H1 (cell line): ENCODE results near the gene RBFOX1. TPM values are rescaled to one million over a fixed set of nuclear protein-coding genes. Genes with fewer than 3 reads are reported as not detected.

Source experiments
- CTCF ChIA-PET: fragments of 300-600 bp; sonication (Branson Sonifier 250); formaldehyde crosslinking; loops from one replicate; lab custom pipeline; 2021; ENCODE audit not compliant: partially characterized antibody; lab: Charles Lee
- POLR2A ChIA-PET: fragments of 300-600 bp; sonication (Branson Sonifier 250); formaldehyde crosslinking; loops from one replicate; lab custom pipeline; 2021; ENCODE audit warnings: inconsistent platforms; ENCODE audit not compliant: partially characterized antibody; lab: Charles Lee
- DNase-seq, 2 experiments: peaks; one replicate each; pipeline versions ENCODE4 v3.0.0 to v3.0.0-alpha.2; 2010 to 2022; ENCODE audit warnings: low spot score in 2 of 2, low read depth in 1 of 2, mixed read lengths in 1 of 2
- FAIRE-seq: peaks from 2 replicates; lab custom pipeline; 2011; peaks lifted over from hg19 to GRCh38; lab: Jason Lieb, UNC
- H2AFZ ChIP-seq: 2 replicates; pipeline ENCODE4 v1.8.1; 2012; ENCODE audit warnings: low read length, inconsistent platforms
- H2AK5ac ChIP-seq: 2 replicates; pipeline ENCODE4 v1.6.1; 2013; ENCODE audit warnings: low read depth, low read length
- H2BK120ac ChIP-seq: replicated peaks from 2 replicates; pipeline ENCODE3; 2013; ENCODE audit warnings: low read depth, low read length, inconsistent platforms
- H2BK12ac ChIP-seq: 2 replicates; pipeline ENCODE4 v1.6.1; 2013; ENCODE audit warnings: low read depth, low read length
- H2BK15ac ChIP-seq: 2 replicates; pipeline ENCODE4 v1.6.1; 2013; ENCODE audit warnings: low read length
- H2BK20ac ChIP-seq: 2 replicates; pipeline ENCODE4 v1.6.1; 2013; ENCODE audit warnings: low read length
- H2BK5ac ChIP-seq: 2 replicates; pipeline ENCODE4 v1.6.1; 2013; ENCODE audit warnings: low read depth, low read length
- H3K14ac ChIP-seq: 2 replicates; pipeline ENCODE4 v1.6.1; 2013; ENCODE audit warnings: inconsistent platforms; ENCODE audit not compliant: insufficient read length
- H3K18ac ChIP-seq: 2 replicates; pipeline ENCODE4 v1.6.1; 2013; ENCODE audit warnings: low read length; ENCODE audit errors: extremely low read depth
- H3K23ac ChIP-seq: 2 replicates; pipeline ENCODE4 v1.6.1; 2013; ENCODE audit warnings: inconsistent platforms; ENCODE audit not compliant: insufficient read length
- H3K23me2 ChIP-seq: 2 replicates; pipeline ENCODE4 v1.6.1; 2013; ENCODE audit warnings: low read depth, low read length
- H3K27ac ChIP-seq: 2 replicates; pipeline ENCODE4 v1.6.1; 2011; ENCODE audit warnings: low read depth, low read length, inconsistent platforms
- H3K27me3 ChIP-seq, 4 experiments: replicated peaks in 1 of 4; 1 replicate in 1 of 4; 2 replicates in 3 of 4; pipeline versions ENCODE4 v1.6.1 to v1.8.1; 2011 to 2013; ENCODE audit warnings: low read length in 3 of 4, mild to moderate bottlenecking in 3 of 4, inconsistent platforms in 2 of 4, mixed read lengths in 2 of 4, moderate library complexity in 1 of 4; ENCODE audit not compliant: control insufficient read depth in 3 of 4, insufficient read depth in 3 of 4; ENCODE audit errors: extremely low read depth in 1 of 4
- H3K36me3 ChIP-seq, 4 experiments: 2 replicates each; pipeline versions ENCODE4 v1.6.1 to v1.8.1; 2011 to 2013; ENCODE audit warnings: mild to moderate bottlenecking in 4 of 4, low read length in 3 of 4, moderate library complexity in 2 of 4, control low read depth in 1 of 4, inconsistent platforms in 1 of 4; ENCODE audit not compliant: insufficient read depth in 4 of 4, control insufficient read depth in 2 of 4
- H3K4ac ChIP-seq: replicated peaks from 2 replicates; pipeline ENCODE3; 2013; ENCODE audit warnings: low read length, low read depth, mixed read lengths, inconsistent platforms; ENCODE audit not compliant: insufficient read length
- H3K4me1 ChIP-seq, 4 experiments: replicated peaks in 1 of 4; 1 replicate in 1 of 4; 2 replicates in 3 of 4; pipeline versions ENCODE4 v1.6.1 to v1.8.1; 2011 to 2013; ENCODE audit warnings: low read length in 3 of 4, inconsistent platforms in 2 of 4, mixed read lengths in 1 of 4; ENCODE audit not compliant: insufficient read depth in 4 of 4, control insufficient read depth in 3 of 4
- H3K4me2 ChIP-seq, 2 experiments: 2 replicates each; pipeline versions ENCODE4 v1.6.1 to v1.8.1; 2011 to 2013; ENCODE audit warnings: low read depth in 2 of 2, low read length in 2 of 2, control low read depth in 1 of 2, inconsistent platforms in 1 of 2, mild to moderate bottlenecking in 1 of 2; ENCODE audit not compliant: insufficient read depth in 1 of 2
- H3K4me3 ChIP-seq, 4 experiments: fragments of 200-600, 300-600 bp in 1 of 4; sonication (generic), shearing (Covaris generic), sonication (Bioruptor Twin) in 1 of 4; 2 replicates each; pipeline versions ENCODE4 v1.5.1 to v1.8.1; 2011 to 2016; ENCODE audit warnings: low read length in 4 of 4, low read depth in 3 of 4, control low read depth in 2 of 4, inconsistent platforms in 2 of 4, mild to moderate bottlenecking in 2 of 4, mixed read lengths in 1 of 4, moderate library complexity in 1 of 4; ENCODE audit not compliant: insufficient read depth in 2 of 4; ENCODE audit errors: extremely low read depth in 1 of 4
- H3K56ac ChIP-seq: replicated peaks from 2 replicates; pipeline ENCODE3; 2013; ENCODE audit warnings: low read depth, mild to moderate bottlenecking, mixed read lengths, low read length, inconsistent platforms; ENCODE audit not compliant: insufficient read length
- H3K79me1 ChIP-seq: 2 replicates; pipeline ENCODE4 v1.6.1; 2013; ENCODE audit warnings: low read depth, low read length, control low read depth
- H3K79me2 ChIP-seq, 2 experiments: 2 replicates each; pipeline versions ENCODE4 v1.6.1 to v1.8.1; 2012 to 2013; ENCODE audit warnings: low read length in 2 of 2, mild to moderate bottlenecking in 2 of 2, inconsistent platforms in 1 of 2; ENCODE audit not compliant: insufficient read depth in 2 of 2, control insufficient read depth in 1 of 2
- H3K9ac ChIP-seq, 4 experiments: replicated peaks in 1 of 4; 1 replicate in 1 of 4; 2 replicates in 3 of 4; pipeline versions ENCODE4 v1.6.1 to v1.8.1; 2011 to 2013; ENCODE audit warnings: low read depth in 3 of 4, low read length in 3 of 4, control low read depth in 2 of 4, mild to moderate bottlenecking in 2 of 4, moderate library complexity in 2 of 4, inconsistent platforms in 1 of 4; ENCODE audit errors: extremely low read depth in 1 of 4
- H3K9me3 ChIP-seq, 2 experiments: 2 replicates each; pipeline versions ENCODE4 v1.6.1 to v1.8.1; 2012 to 2013; ENCODE audit warnings: mild to moderate bottlenecking in 2 of 2, moderate library complexity in 2 of 2, control low read depth in 1 of 2, inconsistent platforms in 1 of 2, low read depth in 1 of 2, low read length in 1 of 2, mixed read lengths in 1 of 2; ENCODE audit not compliant: insufficient read depth in 2 of 2
- H4K20me1 ChIP-seq, 2 experiments: replicated peaks in 1 of 2; 2 replicates each; pipeline versions ENCODE3 to v1.8.1; 2011 to 2013; ENCODE audit warnings: inconsistent platforms in 2 of 2, low read length in 2 of 2, mild to moderate bottlenecking in 1 of 2; ENCODE audit not compliant: insufficient read depth in 2 of 2, control insufficient read depth in 1 of 2
- H4K5ac ChIP-seq: 2 replicates; pipeline ENCODE4 v1.6.1; 2013; ENCODE audit warnings: low read length, low read depth, mixed read lengths, inconsistent platforms; ENCODE audit not compliant: insufficient read length
- H4K8ac ChIP-seq: 2 replicates; pipeline ENCODE4 v1.8.0; 2013; ENCODE audit warnings: mild to moderate bottlenecking, moderate library complexity, low read length, inconsistent platforms; ENCODE audit not compliant: insufficient read depth; ENCODE audit errors: extremely low read depth
- H4K91ac ChIP-seq: replicated peaks from 2 replicates; pipeline ENCODE3; 2013; ENCODE audit warnings: low read length, mixed read lengths, inconsistent platforms; ENCODE audit not compliant: insufficient read length
- FOSL1 ChIP-seq: IDR thresholded peaks from 2 replicates; pipeline ENCODE4 v1.6.1; 2011; ENCODE audit warnings: mild to moderate bottlenecking, low read depth, low read length, moderate library complexity; ENCODE audit not compliant: insufficient read depth
- WGBS, 2 experiments: shearing (Covaris generic) in 1 of 2; methylation state at CpG; one replicate each; pipeline versions ENCODE4 v1.1.6 to v1.1.7; 2013 to 2015; ENCODE audit warnings: low lambda C conversion rate in 2 of 2, mixed read lengths in 2 of 2, inconsistent platforms in 1 of 2, low coverage in 1 of 2, missing lambda C conversion rate in 1 of 2; ENCODE audit not compliant: insufficient replicate concordance in 2 of 2, insufficient coverage in 1 of 2, insufficient read length in 1 of 2; ENCODE audit errors: extremely low coverage in 1 of 2, missing lambda C conversion rate in 1 of 2; 5-methylcytosine and 5-hydroxymethylcytosine counted together
- polyA plus RNA-seq, 7 experiments: library from polyadenylated mRNA; depleted of rRNA in 3 of 7; stranded (reverse) in 5 of 7; unstranded in 2 of 7; fragments of >200 nt in 5 of 7; fragments of 200-250 nt in 2 of 7; gene quantifications; 1 replicate in 5 of 7; 2 replicates in 1 of 7; 4 replicates in 1 of 7; pipeline versions ENCODE4 v1.2.1 to v1.2.3, GENCODE V29; 2011 to 2013; ENCODE audit warnings: missing spikeins in 2 of 7, mixed read lengths in 2 of 7
- total RNA-seq: library from RNA; stranded (reverse); fragmentation: NEBNext Ultra II Directional; extraction: Animal tissue kit (Norgen Biotek cat#: 25700); gene quantifications from 2 replicates; pipeline ENCODE4 v1.2.1, GENCODE V29; 2021
- TF ChIP-seq, protein P1 (sequence below), 3 experiments: IDR thresholded peaks; 1 replicate in 2 of 3; 2 replicates in 1 of 3; pipeline versions ENCODE4 v1.5.1 to v1.6.1; 2011; ENCODE audit warnings: low read length in 3 of 3, mild to moderate bottlenecking in 3 of 3, inconsistent platforms in 2 of 3, low read depth in 1 of 3, moderate library complexity in 1 of 3; ENCODE audit not compliant: insufficient read depth in 1 of 3; ENCODE audit errors: control extremely low read depth in 1 of 3

RBFOX1 gene
- total and polyA plus RNA-seq, 2 of the 8 experiments (the other 6 are each of a cell fraction or from before 2014, with no cell fraction given): 1.7 to 2.8 TPM

DNA sequence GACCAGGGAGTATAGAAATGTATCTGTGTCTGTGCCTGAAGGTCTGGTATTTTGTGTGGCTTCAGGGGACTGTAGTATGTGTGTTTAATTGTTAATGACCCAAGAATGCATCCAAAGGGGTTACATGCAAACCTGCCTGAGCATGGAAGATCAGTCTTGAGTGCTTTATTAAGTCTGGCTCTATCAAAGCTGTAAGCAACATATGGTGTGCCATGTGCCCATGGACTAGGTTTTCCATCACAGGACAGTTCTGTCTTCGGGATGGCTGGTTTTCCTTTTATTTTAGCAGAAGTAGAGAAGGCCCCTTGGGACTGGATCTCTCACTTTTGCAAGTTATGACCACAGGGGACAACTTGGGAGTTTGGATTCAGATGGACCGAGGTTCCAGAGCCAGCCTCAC, 18.2 kb downstream of the RBFOX1 start:
- WGBS, 2 experiments: 91% methylated on average over 2 of the region's 2 CpGs; no CpG with 5 or more reads in 1 of the 2 experiments

More for the DNA sequence above, 18.2 kb downstream of the RBFOX1 start:
- H3K79me1 ChIP-seq: no peaks in the 10 kb centered on the region
- no peak overlapping the region for H3K14ac ChIP-seq
- H3K9me3 ChIP-seq: no peaks in the 10 kb centered on the region
- ChIA-PET CTCF (interaction anchor here (1.3 to 1.8 kb wide), 2 partner anchors 8 to 39 kb away, joined by 3 read pairs; no protein-coding TSS in a partner anchor), POLR2A (no interaction called here)
- no peaks in the 10 kb centered on the region for H3K4me1 ChIP-seq
- H2BK20ac ChIP-seq: no peak overlapping the region
- no peak overlapping the region for H3K9ac ChIP-seq
- H3K56ac ChIP-seq: no peak overlapping the region
- no peak overlapping the region for H2AK5ac ChIP-seq
- no peak overlapping the region for H4K91ac ChIP-seq
- no peak overlapping the region for H3K27ac ChIP-seq
- no peak overlapping the region for H3K18ac ChIP-seq
- H3K4me3 ChIP-seq: no peak overlapping the region
- DNase-seq (no peak), FAIRE-seq (no peak)
- H2AFZ ChIP-seq: no peak overlapping the region
- no peak overlapping the region for H3K4me2 ChIP-seq
- no peak overlapping the region for H3K23ac ChIP-seq
- no peaks in the 10 kb centered on the region for H3K79me2 ChIP-seq
- H2BK5ac ChIP-seq: no peak overlapping the region
- no peak overlapping the region for H2BK15ac ChIP-seq
- no peaks in the 10 kb centered on the region for H3K23me2 ChIP-seq
- no peak overlapping the region for H2BK12ac ChIP-seq
- H4K8ac ChIP-seq: no peak overlapping the region
- no peak overlapping the region for H2BK120ac ChIP-seq
- no peaks in the 10 kb centered on the region for H4K20me1 ChIP-seq
- H3K27me3 ChIP-seq: no peaks in the 10 kb centered on the region
- TF ChIP-seq, protein P1, sequence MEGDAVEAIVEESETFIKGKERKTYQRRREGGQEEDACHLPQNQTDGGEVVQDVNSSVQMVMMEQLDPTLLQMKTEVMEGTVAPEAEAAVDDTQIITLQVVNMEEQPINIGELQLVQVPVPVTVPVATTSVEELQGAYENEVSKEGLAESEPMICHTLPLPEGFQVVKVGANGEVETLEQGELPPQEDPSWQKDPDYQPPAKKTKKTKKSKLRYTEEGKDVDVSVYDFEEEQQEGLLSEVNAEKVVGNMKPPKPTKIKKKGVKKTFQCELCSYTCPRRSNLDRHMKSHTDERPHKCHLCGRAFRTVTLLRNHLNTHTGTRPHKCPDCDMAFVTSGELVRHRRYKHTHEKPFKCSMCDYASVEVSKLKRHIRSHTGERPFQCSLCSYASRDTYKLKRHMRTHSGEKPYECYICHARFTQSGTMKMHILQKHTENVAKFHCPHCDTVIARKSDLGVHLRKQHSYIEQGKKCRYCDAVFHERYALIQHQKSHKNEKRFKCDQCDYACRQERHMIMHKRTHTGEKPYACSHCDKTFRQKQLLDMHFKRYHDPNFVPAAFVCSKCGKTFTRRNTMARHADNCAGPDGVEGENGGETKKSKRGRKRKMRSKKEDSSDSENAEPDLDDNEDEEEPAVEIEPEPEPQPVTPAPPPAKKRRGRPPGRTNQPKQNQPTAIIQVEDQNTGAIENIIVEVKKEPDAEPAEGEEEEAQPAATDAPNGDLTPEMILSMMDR (IDR thresholded peaks at IDR 0.05; ENCODE audit: control extremely low read depth in 1 of 3, insufficient read depth in 1 of 3, low read depth in 1 of 3, low read length in 3 of 3): no peak
- TF ChIP-seq FOSL1: no peak
- H3K4ac ChIP-seq: no peak overlapping the region
- H3K36me3 ChIP-seq: no peaks in the 10 kb centered on the region
- H4K5ac ChIP-seq: no peak overlapping the region
